Fibroblast of lung (primary cell): ENCODE data around the gene NAGPA.

Source experiments
- EZH2 ChIP-seq: IDR thresholded peaks from 2 replicates; pipeline ENCODE4 v1.5.1; 2012; ENCODE audit warnings: low read length, control low read depth, mild to moderate bottlenecking; ENCODE audit errors: missing control alignments
- TF ChIP-seq, protein P1 (sequence below), 2 donors: IDR thresholded peaks in 1 of 2; conservative IDR thresholded peaks in 1 of 2; 1 replicate in 1 of 2; 2 replicates in 1 of 2; pipeline ENCODE4 v1.5.1; 2011 to 2012; ENCODE audit warnings: low read length in 2 of 2, control low read depth in 1 of 2, inconsistent platforms in 1 of 2, low read depth in 1 of 2, mild to moderate bottlenecking in 1 of 2

DNA sequence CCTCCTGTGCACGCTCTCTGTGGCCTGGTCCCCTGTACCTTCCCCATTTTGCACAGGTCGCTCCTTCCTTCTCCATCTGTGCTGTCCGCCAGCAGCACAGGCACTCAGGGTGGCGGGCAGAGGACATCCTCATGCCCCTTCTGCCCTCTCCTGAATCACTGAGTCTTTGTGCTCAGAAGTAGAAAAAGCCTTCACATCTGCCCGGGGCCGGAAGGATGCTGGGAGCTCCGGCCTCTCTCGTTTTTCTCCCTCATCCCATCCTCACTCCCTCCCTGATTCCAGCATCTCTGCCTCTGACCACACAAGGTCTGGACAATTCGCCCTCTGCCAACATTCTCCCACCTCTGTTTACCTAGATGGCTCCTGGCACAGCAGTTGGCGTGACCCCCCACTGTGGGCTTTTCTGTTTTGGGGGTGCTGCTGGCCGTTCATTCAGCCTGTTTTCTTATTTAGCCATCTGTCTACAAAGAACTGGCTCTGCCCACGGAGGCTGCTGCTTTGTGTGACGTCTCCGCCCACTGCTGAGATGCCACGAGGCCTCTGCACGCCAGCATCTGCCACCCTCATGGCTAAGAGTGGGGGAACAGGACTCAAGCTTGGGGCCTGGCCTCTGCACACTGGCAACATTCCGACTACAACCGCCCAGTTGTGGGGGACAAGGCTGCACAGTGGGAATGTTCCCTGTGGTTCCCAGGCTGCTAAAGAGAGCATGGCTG, 38.9 kb downstream of the NAGPA start:
- TF ChIP-seq, protein P1, sequence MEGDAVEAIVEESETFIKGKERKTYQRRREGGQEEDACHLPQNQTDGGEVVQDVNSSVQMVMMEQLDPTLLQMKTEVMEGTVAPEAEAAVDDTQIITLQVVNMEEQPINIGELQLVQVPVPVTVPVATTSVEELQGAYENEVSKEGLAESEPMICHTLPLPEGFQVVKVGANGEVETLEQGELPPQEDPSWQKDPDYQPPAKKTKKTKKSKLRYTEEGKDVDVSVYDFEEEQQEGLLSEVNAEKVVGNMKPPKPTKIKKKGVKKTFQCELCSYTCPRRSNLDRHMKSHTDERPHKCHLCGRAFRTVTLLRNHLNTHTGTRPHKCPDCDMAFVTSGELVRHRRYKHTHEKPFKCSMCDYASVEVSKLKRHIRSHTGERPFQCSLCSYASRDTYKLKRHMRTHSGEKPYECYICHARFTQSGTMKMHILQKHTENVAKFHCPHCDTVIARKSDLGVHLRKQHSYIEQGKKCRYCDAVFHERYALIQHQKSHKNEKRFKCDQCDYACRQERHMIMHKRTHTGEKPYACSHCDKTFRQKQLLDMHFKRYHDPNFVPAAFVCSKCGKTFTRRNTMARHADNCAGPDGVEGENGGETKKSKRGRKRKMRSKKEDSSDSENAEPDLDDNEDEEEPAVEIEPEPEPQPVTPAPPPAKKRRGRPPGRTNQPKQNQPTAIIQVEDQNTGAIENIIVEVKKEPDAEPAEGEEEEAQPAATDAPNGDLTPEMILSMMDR (conservative IDR thresholded peaks at IDR 0.05 in 1 of 2, IDR thresholded peaks at IDR 0.05 in 1 of 2; ENCODE audit: low read depth in 1 of 2, low read length in 2 of 2), result no peak
- TF ChIP-seq EZH2, result no peak
